GM21367 (cell line): ENCODE data around the gene CHRNA9.

ENCODE experiments used
- ATAC-seq: cut with Tn5 transposase; IDR thresholded peaks from one replicate; pipeline ENCODE4 v1.9.1; 2021; ENCODE audit not compliant: unreplicated experiment

CHRNA9 gene

GRCh38 chr4:40308528-40309122, 26.5 kb upstream of the CHRNA9 start:
- ATAC-seq, result no peak

- ATAC-seq, result no peak
Measured at GRCh38 chr4:40309250-40309774, 25.8 kb upstream of the CHRNA9 start.

DNA sequence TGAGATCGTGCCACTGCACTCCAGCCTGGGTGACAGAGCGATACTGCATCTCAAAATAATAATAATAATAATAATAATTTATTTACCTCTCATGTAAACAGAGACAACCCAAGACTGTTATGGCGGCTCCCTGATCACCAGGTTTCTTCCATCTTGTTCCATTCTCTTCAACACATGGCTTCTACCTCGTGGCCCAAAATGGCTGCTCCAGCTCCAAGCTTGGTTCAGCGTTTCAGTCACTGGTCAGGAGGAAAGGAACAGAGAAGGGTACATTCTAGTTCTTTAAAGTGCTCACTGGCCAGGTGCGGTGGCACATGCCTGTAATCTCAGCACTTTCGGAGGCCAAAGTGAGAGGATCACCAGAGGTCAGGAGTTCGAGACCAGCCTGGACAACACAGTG, 24.9 kb upstream of the CHRNA9 start:
- ATAC-seq, result no peak

- no peak for ATAC-seq
Measured at GRCh38 chr4:40311811-40312346, 23.3 kb upstream of the CHRNA9 start.

DNA sequence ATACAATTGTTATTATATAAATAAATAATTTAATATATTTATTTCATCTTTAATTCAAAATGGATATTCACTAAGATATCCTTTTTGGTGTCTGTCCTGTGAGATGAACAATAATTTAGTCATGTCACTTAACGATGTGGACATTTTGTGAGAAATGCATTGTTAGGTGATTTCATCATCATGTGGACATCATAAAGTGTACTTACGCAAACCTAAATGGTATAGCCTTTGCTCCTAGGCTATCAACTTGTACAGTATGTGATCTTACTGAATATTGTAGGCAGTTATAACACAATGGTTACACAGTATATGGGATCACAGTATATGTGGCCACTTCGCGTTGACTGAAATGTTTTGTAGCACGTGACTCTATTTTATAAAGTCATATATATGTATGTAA, 20.2 kb upstream of the CHRNA9 start:
- no peak for ATAC-seq

- no peak for ATAC-seq
Measured at GRCh38 chr4:40316333-40316781, 18.8 kb upstream of the CHRNA9 start.

- ATAC-seq, result peak; percentile 51
Measured at GRCh38 chr4:40316782-40317635, 18.1 kb upstream of the CHRNA9 start.

DNA sequence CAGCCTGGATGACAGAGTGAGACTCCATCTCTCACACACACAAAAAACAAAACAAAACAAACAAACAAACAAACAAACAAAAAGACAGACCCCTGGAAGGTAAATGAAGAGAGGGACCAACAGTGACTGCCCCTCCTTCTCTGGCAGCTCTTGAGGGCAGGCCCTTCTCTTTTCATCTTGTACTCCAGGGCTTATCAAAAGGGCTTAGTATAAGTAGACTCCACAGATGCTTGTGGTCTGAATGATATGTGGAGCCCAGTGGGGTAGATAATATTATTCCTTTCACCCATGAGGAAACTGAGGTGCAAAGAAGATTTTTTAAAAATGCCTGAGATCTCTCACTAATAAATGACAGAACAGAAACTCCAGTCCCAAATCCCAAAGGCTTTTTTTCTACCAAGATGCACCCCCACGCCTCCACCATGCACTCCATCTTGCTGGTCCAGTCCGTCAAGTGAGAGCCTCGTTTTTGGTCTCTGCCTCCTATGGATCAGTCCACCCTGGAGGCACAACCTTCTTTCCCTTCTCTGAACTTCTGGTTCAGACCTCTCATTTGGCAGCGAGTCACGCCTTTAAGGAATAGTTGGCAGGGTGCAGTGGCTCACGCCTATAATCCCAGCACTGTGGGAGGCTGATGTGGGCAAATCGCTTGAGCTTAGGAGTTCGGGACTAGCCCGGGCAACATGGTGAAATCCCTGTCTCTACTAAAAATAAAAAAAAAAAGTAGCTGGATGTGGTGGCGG, 17.0 kb upstream of the CHRNA9 start:
- no peak for ATAC-seq

DNA sequence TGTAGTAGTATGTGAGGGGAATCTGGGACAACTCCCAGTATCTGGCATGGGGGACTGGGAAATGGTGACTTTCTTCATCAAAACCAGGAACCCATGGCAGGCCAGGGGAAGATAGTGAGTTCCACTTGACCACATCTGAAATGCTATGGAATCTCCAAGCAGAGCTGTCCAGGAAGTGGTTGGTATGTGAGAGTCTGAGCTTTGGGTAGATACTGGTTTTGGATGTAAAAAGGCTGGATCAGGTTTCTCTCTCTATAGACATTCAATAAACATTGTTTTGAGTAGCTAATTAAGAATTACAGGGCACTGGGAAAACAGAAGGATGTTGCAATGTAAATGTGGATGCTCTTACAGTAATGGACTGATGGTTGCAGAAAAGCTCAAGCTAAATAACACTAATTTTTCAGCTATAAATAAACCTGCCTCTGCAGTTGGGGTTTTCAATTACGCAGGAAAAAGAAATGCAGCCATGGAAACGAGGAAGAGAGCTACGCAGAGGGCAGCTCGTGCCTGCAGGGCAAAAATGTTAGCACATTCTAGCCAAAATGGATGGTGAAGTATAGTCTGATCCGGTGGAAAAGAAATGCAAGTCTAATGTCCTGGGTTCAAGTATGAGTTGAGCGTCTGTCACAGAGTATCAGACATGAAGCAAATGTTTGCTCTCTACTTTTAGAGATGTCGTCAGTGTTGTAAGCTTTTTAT, 13.4 kb upstream of the CHRNA9 start:
- ATAC-seq, result no peak

DNA sequence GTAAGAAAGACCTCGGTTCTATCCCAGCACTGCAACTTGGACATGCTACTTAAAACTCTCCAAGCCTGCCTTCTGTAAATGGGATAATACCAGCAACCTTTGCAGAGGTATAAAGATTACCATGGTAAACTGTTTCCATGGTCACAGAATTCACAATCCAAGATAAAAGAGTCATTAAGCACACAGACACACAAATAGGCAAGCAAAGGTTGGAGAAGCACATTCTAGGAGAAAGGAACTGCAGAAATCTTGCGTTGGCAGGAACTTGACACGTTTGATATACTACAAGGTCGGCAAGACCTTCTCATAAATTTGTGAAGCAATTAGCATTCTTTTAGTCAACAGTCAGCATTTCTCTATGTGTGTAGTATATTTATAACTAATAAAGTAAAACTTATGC, 12.3 kb upstream of the CHRNA9 start:
- no peak for ATAC-seq

- ATAC-seq, result no peak
Measured at GRCh38 chr4:40323866-40324265, 11.3 kb upstream of the CHRNA9 start.

DNA sequence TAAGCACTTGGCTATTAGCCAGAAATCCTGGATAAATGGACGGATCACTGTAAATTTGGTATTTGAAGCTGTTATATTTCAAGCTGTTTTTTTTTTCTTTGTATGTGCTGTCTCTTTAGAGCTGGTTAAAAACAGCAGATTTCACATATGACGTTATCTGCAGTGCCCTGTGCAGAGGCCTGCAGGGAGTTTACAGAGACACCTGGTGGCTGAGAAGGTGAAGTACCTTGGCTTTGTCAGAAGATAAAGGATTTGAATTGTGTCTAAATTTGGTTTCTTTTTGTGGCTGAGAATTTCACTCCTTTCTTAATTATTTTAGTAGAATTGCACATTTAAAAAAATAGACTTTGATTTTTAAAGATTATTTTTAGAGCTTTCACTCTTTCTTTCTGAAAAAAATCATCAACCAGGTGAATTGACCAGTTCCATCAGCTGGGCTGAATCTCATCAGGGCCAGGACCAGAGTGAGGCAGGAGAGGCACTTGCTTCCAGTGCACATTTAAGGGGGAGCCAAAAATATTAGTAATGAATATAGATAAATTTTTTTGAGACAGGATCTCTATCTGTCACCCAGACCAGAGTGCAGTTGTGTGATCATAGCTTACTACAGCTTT, 9.6 kb upstream of the CHRNA9 start:
- peak; percentile 79 for ATAC-seq

- no peak for ATAC-seq
Measured at GRCh38 chr4:40327340-40327739, 7.8 kb upstream of the CHRNA9 start.

DNA sequence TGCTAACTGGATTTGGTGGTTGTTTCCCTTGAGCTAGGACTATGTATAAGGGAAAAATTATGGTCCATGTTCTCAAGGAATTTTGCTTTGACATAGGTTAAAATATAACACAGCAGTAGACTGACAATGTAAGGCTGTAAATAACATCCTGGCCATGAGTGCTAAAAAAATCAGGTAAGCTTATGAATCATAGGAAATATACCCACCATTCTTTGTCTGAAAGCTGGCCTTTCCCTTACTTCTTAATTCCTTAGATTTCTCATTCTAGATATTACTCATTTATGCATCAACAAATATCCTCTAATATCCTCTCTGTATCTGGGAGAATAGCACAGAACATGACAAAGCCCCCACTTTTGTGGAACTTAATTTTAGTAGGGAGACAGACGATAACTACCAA, 6.8 kb upstream of the CHRNA9 start:
- ATAC-seq, result no peak

DNA sequence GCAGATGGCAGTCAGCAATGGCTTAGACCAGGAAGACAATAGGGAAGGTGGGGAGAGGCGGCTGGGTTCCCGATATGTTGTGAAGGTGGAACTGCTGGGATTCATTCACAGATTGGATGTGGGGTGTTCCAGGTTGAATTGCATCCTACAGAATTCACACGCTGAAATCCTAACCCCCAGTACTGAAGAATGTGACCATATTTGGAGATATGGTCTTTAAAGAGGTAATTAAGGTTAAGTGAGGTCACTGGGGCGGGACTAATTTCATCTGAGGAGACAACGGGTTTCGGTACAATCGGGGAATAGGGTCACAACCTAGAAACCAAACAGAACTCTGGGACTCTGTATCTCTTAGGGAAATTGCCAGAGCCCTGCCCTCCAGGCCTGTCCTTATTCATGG, 5.3 kb upstream of the CHRNA9 start:
- ATAC-seq, result no peak

- ATAC-seq, result no peak
Measured at GRCh38 chr4:40330536-40330935, 4.6 kb upstream of the CHRNA9 start.

- no peak for ATAC-seq
Measured at GRCh38 chr4:40331101-40331745, 3.9 kb upstream of the CHRNA9 start.

- ATAC-seq, result no peak
Measured at GRCh38 chr4:40331961-40332360, 3.2 kb upstream of the CHRNA9 start.

DNA sequence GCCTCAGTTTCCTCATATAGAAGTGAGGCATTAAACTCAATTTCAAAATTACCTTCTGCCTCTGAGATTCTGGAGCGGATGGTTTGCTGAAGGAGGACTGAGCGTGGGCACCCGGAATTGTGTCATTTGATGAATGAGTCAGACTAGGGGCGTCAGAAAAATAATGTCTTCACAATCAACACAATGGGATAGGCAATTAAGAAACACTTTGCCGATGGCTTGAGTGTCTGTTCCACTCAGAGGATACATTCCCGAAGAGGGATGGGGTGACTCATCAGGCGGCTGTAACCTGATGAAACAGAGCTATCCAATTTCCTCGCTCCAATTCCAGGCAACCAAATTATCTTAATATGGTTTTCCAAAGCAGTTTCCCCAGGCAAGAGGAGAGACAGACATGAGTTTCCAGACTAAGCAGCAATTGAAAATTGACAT, 1.2 kb upstream of the CHRNA9 start:
- no peak for ATAC-seq

DNA sequence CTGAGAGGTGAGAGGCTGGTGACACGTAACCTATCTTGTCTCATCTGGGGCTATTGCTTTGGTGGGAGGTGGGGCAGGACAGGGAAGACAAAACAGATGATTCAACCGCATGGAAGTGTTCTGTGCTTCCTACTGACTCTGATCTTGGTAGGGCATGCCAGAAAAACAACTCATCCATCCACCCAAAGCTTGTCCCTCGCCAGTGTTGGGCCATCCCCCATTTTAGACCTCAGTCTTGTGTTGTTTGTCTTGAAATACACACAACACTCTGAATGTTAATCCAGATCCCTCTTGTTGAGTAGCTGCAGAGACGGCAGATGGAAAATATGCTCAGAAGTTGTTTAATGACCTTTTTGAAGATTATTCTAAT, 377 bp downstream of the CHRNA9 start:
- ATAC-seq, result no peak
